K562 (cell line): ENCODE results near the gene SIRPA. TPM values are rescaled to one million over a fixed set of nuclear protein-coding genes. Genes with fewer than 3 reads are reported as not detected.

Experiments
- ATAC-seq: fragments of 200-7000 bp; cut with Tn5 transposase; 3 replicates; pipeline ENCODE4 v1.9.1; 2020; ENCODE audit warnings: moderate library complexity
- BruUV-seq: library from RNA; stranded (reverse); fragments of 400-500 nt; replicated peaks from 2 replicates; lab custom pipeline; 2021; lab: Mats Ljungman, UMichigan
- CTCF ChIA-PET: fragments of 300-600 bp; formaldehyde crosslinking; extraction: SDS; loops from one replicate; lab custom pipeline; 2021; ENCODE audit warnings: low intra/inter-chr PET ratio; lab: Yijun Ruan, JAX
- POLR2A ChIA-PET: fragments of 300-600, 350-650 bp; sonication (Branson Sonifier 250); formaldehyde crosslinking; extraction: SDS; loops from one replicate; lab custom pipeline; 2021; ENCODE audit warnings: antibody characterized with exemption, inconsistent platforms; lab: Yijun Ruan, JAX
- DNase-seq, 4 experiments: peaks; one replicate each; pipeline versions ENCODE4 v3.0.0 to v3.0.0-alpha.2; 2011 to 2018; ENCODE audit warnings: low spot score in 3 of 4, mixed read lengths in 3 of 4; ENCODE audit errors: extremely low read depth in 1 of 4
- FAIRE-seq: peaks from 2 replicates; lab custom pipeline; 2011; peaks lifted over from hg19 to GRCh38; lab: Jason Lieb, UNC
- H2AFZ ChIP-seq: 2 replicates; pipeline ENCODE4 v1.6.0; 2011; ENCODE audit warnings: low read depth, low read length, control low read depth, inconsistent platforms
- H3K27ac ChIP-seq: fragments of 200-600 bp; 3 replicates; pipeline ENCODE4 v1.8.0; 2011; ENCODE audit warnings: low read depth, mild to moderate bottlenecking, control low read depth, inconsistent platforms, low read length, moderate library complexity, mixed read lengths; ENCODE audit errors: extremely low read depth
- H3K27me3 ChIP-seq, 2 experiments: fragments of 300-600 bp in 1 of 2; 2 replicates in 1 of 2; 3 replicates in 1 of 2; pipeline versions ENCODE4 v1.6.0 to v1.8.0; 2011; ENCODE audit warnings: inconsistent platforms in 2 of 2, low read length in 2 of 2, mild to moderate bottlenecking in 1 of 2, mixed read lengths in 1 of 2, moderate library complexity in 1 of 2; ENCODE audit not compliant: control insufficient read depth in 2 of 2, insufficient read depth in 2 of 2
- H3K36me3 ChIP-seq: fragments of 300-600 bp; 3 replicates; pipeline ENCODE4 v1.8.0; 2011; ENCODE audit warnings: mild to moderate bottlenecking, low read length, inconsistent platforms; ENCODE audit not compliant: control insufficient read depth, insufficient read depth
- H3K4me1 ChIP-seq, 2 experiments: fragments of 200-600 bp in 1 of 2; replicated peaks in 1 of 2; 2 replicates in 1 of 2; 3 replicates in 1 of 2; pipeline versions ENCODE4 v1.5.1 to v1.8.0; 2011; ENCODE audit warnings: inconsistent platforms in 2 of 2, low read length in 2 of 2, mild to moderate bottlenecking in 1 of 2, mixed read lengths in 1 of 2, moderate library complexity in 1 of 2; ENCODE audit not compliant: control insufficient read depth in 2 of 2, insufficient read depth in 2 of 2
- H3K4me2 ChIP-seq: 2 replicates; pipeline ENCODE4 v1.6.1; 2011; ENCODE audit warnings: low read length, control low read depth, inconsistent platforms, mixed read lengths; ENCODE audit not compliant: insufficient read depth
- H3K4me3 ChIP-seq: fragments of 200-600 bp; sonication (generic), shearing (Covaris generic); 2 replicates; pipeline ENCODE4 v1.5.1; 2016; ENCODE audit warnings: control low read depth, inconsistent platforms
- H3K79me2 ChIP-seq: fragments of 200-600 bp; 3 replicates; pipeline ENCODE4 v1.8.0; 2011; ENCODE audit warnings: low read length, inconsistent platforms; ENCODE audit not compliant: control insufficient read depth, insufficient read depth
- H3K9ac ChIP-seq, 2 experiments: 2 replicates each; pipeline versions ENCODE4 v1.6.0 to v1.6.1; 2011; ENCODE audit warnings: low read depth in 2 of 2, low read length in 2 of 2, control low read depth in 1 of 2, inconsistent platforms in 1 of 2, mild to moderate bottlenecking in 1 of 2, mixed read lengths in 1 of 2; ENCODE audit not compliant: insufficient read depth in 1 of 2
- H3K9me1 ChIP-seq: one replicate; pipeline ENCODE4 v1.6.0; 2011; ENCODE audit warnings: inconsistent platforms, mild to moderate bottlenecking, low read length, moderate library complexity; ENCODE audit not compliant: control insufficient read depth, insufficient read depth
- H3K9me3 ChIP-seq: replicated peaks from 2 replicates; pipeline ENCODE4 v1.5.1; 2011; ENCODE audit warnings: low read depth, low read length, inconsistent platforms; ENCODE audit not compliant: control insufficient read depth, insufficient read depth
- H4K20me1 ChIP-seq: replicated peaks from 2 replicates; pipeline ENCODE4 v1.6.1; 2011; ENCODE audit warnings: low read length, inconsistent platforms, mixed read lengths; ENCODE audit not compliant: control insufficient read depth, insufficient read depth
- BMI1 ChIP-seq: fragments of 150-350 bp; IDR thresholded peaks from 2 replicates; pipeline ENCODE4 v1.6.1; 2014; ENCODE audit warnings: low read length
- CHCHD3 ChIP-seq: fragments of 250-450 bp; sonication (Bioruptor Pico); IDR thresholded peaks from 2 replicates; pipeline ENCODE4 v2.1.2; 2022; ENCODE audit warnings: mild to moderate bottlenecking
- ELK3 ChIP-seq: fragments of 450-650 bp; formaldehyde crosslinking; IDR thresholded peaks from 2 replicates; pipeline ENCODE4 v1.4.0; 2020; ENCODE audit warnings: mild to moderate bottlenecking
- GTF3C2 ChIP-seq: IDR thresholded peaks from 3 replicates; pipeline ENCODE4 v1.6.1; 2011; ENCODE audit warnings: borderline replicate concordance, mild to moderate bottlenecking, moderate library complexity; ENCODE audit not compliant: insufficient read length; ENCODE audit errors: extremely low read depth
- MCM5 ChIP-seq: fragments of 450-650 bp; IDR thresholded peaks from 2 replicates; pipeline ENCODE4 v1.6.1; 2016; ENCODE audit warnings: low read depth
- NFXL1 ChIP-seq: fragments of 450-650 bp; formaldehyde crosslinking; IDR thresholded peaks from 2 replicates; pipeline ENCODE4 v1.4.0; 2021; ENCODE audit warnings: mild to moderate bottlenecking
- RB1 ChIP-seq: fragments of 450-650 bp; IDR thresholded peaks from 2 replicates; pipeline ENCODE4 v1.6.1; 2017; ENCODE audit warnings: low read depth, mild to moderate bottlenecking
- SNIP1 ChIP-seq: fragments of 450-650 bp; IDR thresholded peaks from 2 replicates; pipeline ENCODE4 v1.7.1; 2017; ENCODE audit warnings: low read depth, mild to moderate bottlenecking
- SOX6 ChIP-seq: fragments of 450-650 bp; IDR thresholded peaks from 2 replicates; pipeline ENCODE4 v1.6.1; 2014; ENCODE audit warnings: mild to moderate bottlenecking
- ZNF217 ChIP-seq: sonication (generic); formaldehyde crosslinking; IDR thresholded peaks from 2 replicates; pipeline ENCODE4 v1.8.0; 2022; ENCODE audit warnings: mild to moderate bottlenecking, missing genetic modification reagents
- WGBS: fragments of 100-300 bp; shearing (Covaris generic); methylation state at CpG from one replicate; pipeline ENCODE4 v1.1.6; 2016; ENCODE audit warnings: low coverage, mixed read lengths; ENCODE audit not compliant: insufficient coverage; ENCODE audit errors: missing lambda C conversion rate; 5-methylcytosine and 5-hydroxymethylcytosine counted together
- in situ Hi-C: fragments of 300-500 bp; cut with MboI; formaldehyde crosslinking; loops from 4 replicates; pipeline ENCODE4 v1.15.0; 2018; ENCODE audit warnings: inconsistent platforms, mixed read lengths
- intact Hi-C: fragments of 100-400 bp; cut with micrococcal nuclease; formaldehyde crosslinking; loops from 2 replicates; pipeline ENCODE4 v1.14.2; 2022
- polyA plus RNA-seq, 8 experiments: library from polyadenylated mRNA; depleted of rRNA in 4 of 8; stranded (reverse) in 5 of 8; unstranded in 3 of 8; fragments of >200 nt; fragmentation: Nextera tagmentation in 2 of 8; fragmentation: Illumina TruSeq in 1 of 8; extraction: Ambion mirVana in 2 of 8; extraction: Trizol in 1 of 8; gene quantifications; 2 replicates each; pipeline versions ENCODE4 v1.2.1 to v1.2.3, GENCODE V29; 2011 to 2014; ENCODE audit warnings: inconsistent platforms in 1 of 8, missing spikeins in 1 of 8
- total RNA-seq, 7 experiments: library from RNA; depleted of rRNA in 6 of 7; stranded (reverse); fragments of >200 nt in 6 of 7; fragmentation: Illumina TruSeq in 2 of 7; extraction: Trizol in 2 of 7; gene quantifications; 2 replicates each; pipeline versions ENCODE4 v1.2.1 to v1.2.3, GENCODE V29; 2011 to 2021; ENCODE audit warnings: low replicate concordance in 1 of 7

The SIRPA gene
- total and polyA plus RNA-seq, 9 of the 15 experiments (the other 6 are each of a cell fraction or from before 2014, with no cell fraction given) = 0.01 to 0.40 (median 0.11) TPM; not detected in 2

GRCh38 chr20:1982686-1983085 lies 87.5 kb downstream of the SIRPA start:
- FAIRE-seq (no peak), DNase-seq (no peak), ATAC-seq (no peak)
- WGBS = 6% methylated on average over 5 of the region's 5 CpGs
- intact Hi-C loops = no loop called here
- Histone ChIP-seq H3K4me3 (no peak overlapping the region), H3K27ac (no peak overlapping the region), H3K4me1 (no peaks in the 10 kb centered on the region), H3K4me2 (no peak overlapping the region), H3K9ac (no peak overlapping the region), H2AFZ (no peak overlapping the region), H3K9me1 (no peaks in the 10 kb centered on the region), H3K27me3 (peaks cover 0 to 16% of the 10 kb centered on the region in 2 experiments; a peak in 1 of 5 replicates), H3K9me3 (no peaks in the 10 kb centered on the region), H3K79me2 (no peaks in the 10 kb centered on the region), H3K36me3 (no peaks in the 10 kb centered on the region), H4K20me1 (no peaks in the 10 kb centered on the region)
- no TSS peak for BruUV-seq
- TF ChIP-seq BMI1 = no peak
- no peak for TF ChIP-seq CHCHD3 (CRISPR knock-in tag)
- TF ChIP-seq SOX6 = no peak
- TF ChIP-seq RB1 = no peak
- no peak for TF ChIP-seq MCM5
- no peak for TF ChIP-seq GTF3C2
- no peak for TF ChIP-seq NFXL1 (CRISPR knock-in tag)
- TF ChIP-seq SNIP1 = no peak
- no peak for TF ChIP-seq ZNF217 (CRISPR knock-in tag)
- TF ChIP-seq ELK3 (CRISPR knock-in tag) = no peak
- CTCF ChIA-PET = no interaction called here
- in situ Hi-C loops = no loop called here
- POLR2A ChIA-PET = interaction anchor here (1.3 kb wide), 1 partner anchor 31 kb away, joined by 3 read pairs; no protein-coding TSS in a partner anchor
